Mesenteric fat pad (tissue), 1 donor: ENCODE data around the gene CTBP2. TPM values are rescaled to one million over a fixed set of nuclear protein-coding genes. Genes with fewer than 3 reads are reported as not detected.
"Not testable (repeated sequence)": the region's sequence is repeated elsewhere in the genome, so short reads cannot be mapped to it uniquely, and the experiment has no call there.

Experiments
- DNase-seq: peaks from one replicate; pipeline ENCODE4 v3.0.0-alpha.2; 2020; ENCODE audit warnings: low spot score
- total RNA-seq: library from RNA; stranded (reverse); fragmentation: NEBNext Ultra II Directional; extraction: Animal tissue kit (Norgen Biotek cat#: 25700); gene quantifications from one replicate; pipeline ENCODE4 v1.2.1, GENCODE V29; 2021
- donor health status: DM: yes; HTN: yes; CAD: no.

CTBP2 gene
- total RNA-seq, 1 donor from 2014 or later, result 56.5 TPM

GRCh38 chr10:124990671-124991625 is 169.4 kb downstream of the CTBP2 start:
- peak; percentile 81 for DNase-seq

- DNase-seq, result no peak
Measured at GRCh38 chr10:124989526-124989925, 170.8 kb downstream of the CTBP2 start.

- not testable (repeated sequence) for DNase-seq
Measured at GRCh38 chr10:124988753-124989152, 171.6 kb downstream of the CTBP2 start.

- no peak for DNase-seq
Measured at GRCh38 chr10:124987788-124988187, 172.6 kb downstream of the CTBP2 start.

GRCh38 chr10:124985162-124985561 is 175.2 kb downstream of the CTBP2 start:
- no peak for DNase-seq

- DNase-seq, result no peak
Measured at GRCh38 chr10:124984376-124984775, 176.0 kb downstream of the CTBP2 start.

GRCh38 chr10:124983321-124983720 is 177.0 kb downstream of the CTBP2 start:
- no peak for DNase-seq

- no peak for DNase-seq
Measured at GRCh38 chr10:124978376-124978725, 182.0 kb downstream of the CTBP2 start.

- DNase-seq, result no peak
Measured at GRCh38 chr10:124977648-124978375, 182.6 kb downstream of the CTBP2 start.

- no peak for DNase-seq
Measured at GRCh38 chr10:124977161-124977560, 183.2 kb downstream of the CTBP2 start.

- no peak for DNase-seq
Measured at GRCh38 chr10:124975977-124976514, 184.3 kb downstream of the CTBP2 start.

GRCh38 chr10:124974131-124974530 is 186.2 kb downstream of the CTBP2 start:
- no peak for DNase-seq

GRCh38 chr10:124972637-124973036 is 187.7 kb downstream of the CTBP2 start:
- no peak for DNase-seq

GRCh38 chr10:124971276-124971675 is 189.1 kb downstream of the CTBP2 start:
- DNase-seq, result no peak

GRCh38 chr10:124967255-124967654 is 193.1 kb downstream of the CTBP2 start:
- no peak for DNase-seq

GRCh38 chr10:124966008-124966407 is 194.4 kb downstream of the CTBP2 start:
- no peak for DNase-seq

- no peak for DNase-seq
Measured at GRCh38 chr10:124963866-124964720, 196.3 kb downstream of the CTBP2 start.

GRCh38 chr10:124962421-124962820 is 197.9 kb downstream of the CTBP2 start:
- no peak for DNase-seq

- no peak for DNase-seq
Measured at GRCh38 chr10:124961248-124961570, 199.2 kb downstream of the CTBP2 start.

GRCh38 chr10:124959564-124959963 is 200.8 kb downstream of the CTBP2 start:
- no peak for DNase-seq

- DNase-seq, result no peak
Measured at GRCh38 chr10:124957404-124957947, 202.9 kb downstream of the CTBP2 start.
